GM10847 (cell line): ENCODE measurements around the gene SLC38A3.
A peak's percentile ranks its signal among the peaks of the same experiment; 100 is the strongest.

ENCODE experiments used
- POLR2A ChIP-seq: IDR thresholded peaks from 2 replicates; pipeline ENCODE4 v1.6.1; 2011; ENCODE audit not compliant: insufficient read length; ENCODE audit errors: extremely low read depth

Gene SLC38A3

GRCh38 chr3:50227390-50228183, 22.5 kb downstream of the SLC38A3 start:
- peak; percentile 55 for TF ChIP-seq POLR2A

GRCh38 chr3:50229490-50229889, 24.4 kb downstream of the SLC38A3 start:
- no peak for TF ChIP-seq POLR2A

GRCh38 chr3:50230104-50230793, 25.2 kb downstream of the SLC38A3 start:
- no peak for TF ChIP-seq POLR2A

- TF ChIP-seq POLR2A = no peak
These were observed 25.7 kb downstream of the SLC38A3 start for GRCh38 chr3:50230794-50231125.

- no peak for TF ChIP-seq POLR2A
These were observed 26.5 kb downstream of the SLC38A3 start for GRCh38 chr3:50231581-50231980.

DNA sequence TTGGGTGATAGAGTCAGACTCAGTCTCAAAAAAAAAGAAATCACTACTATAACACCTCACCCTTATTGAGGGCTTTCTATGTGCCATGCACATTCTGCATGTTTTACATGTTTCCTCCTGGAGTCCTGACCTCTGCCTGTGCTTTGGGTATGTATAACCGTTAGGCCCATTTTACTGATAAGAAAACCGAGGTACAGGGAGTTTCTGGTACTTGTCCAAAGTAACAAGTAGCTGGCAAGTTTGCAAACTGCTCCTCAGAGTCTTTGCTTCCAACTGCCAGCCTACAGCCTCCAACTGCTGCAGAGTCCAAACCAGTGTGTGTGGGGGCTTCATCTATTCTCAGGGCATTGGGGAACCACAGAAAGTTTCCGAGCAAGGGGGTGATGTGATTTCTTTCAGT, 27.2 kb downstream of the SLC38A3 start:
- no peak for TF ChIP-seq POLR2A

GRCh38 chr3:50233176-50233575, 28.1 kb downstream of the SLC38A3 start:
- no peak for TF ChIP-seq POLR2A

- TF ChIP-seq POLR2A = peak; percentile 96
These were observed 30.8 kb downstream of the SLC38A3 start, which contains the start of gene GNAI2 for GRCh38 chr3:50235716-50236483. TSS of gene GNAI2 (plus strand) at chr3:50236204. CDS start at chr3:50236336, 132 bp downstream.

GRCh38 chr3:50236484-50237132, 31.5 kb downstream of the SLC38A3 start:
- TF ChIP-seq POLR2A = no peak

- no peak for TF ChIP-seq POLR2A
These were observed 32.1 kb downstream of the SLC38A3 start for GRCh38 chr3:50237133-50237651.

- peak; percentile 54 for TF ChIP-seq POLR2A
These were observed 32.9 kb downstream of the SLC38A3 start for GRCh38 chr3:50237754-50238548.

GRCh38 chr3:50238549-50239026, 33.5 kb downstream of the SLC38A3 start:
- TF ChIP-seq POLR2A = no peak

DNA sequence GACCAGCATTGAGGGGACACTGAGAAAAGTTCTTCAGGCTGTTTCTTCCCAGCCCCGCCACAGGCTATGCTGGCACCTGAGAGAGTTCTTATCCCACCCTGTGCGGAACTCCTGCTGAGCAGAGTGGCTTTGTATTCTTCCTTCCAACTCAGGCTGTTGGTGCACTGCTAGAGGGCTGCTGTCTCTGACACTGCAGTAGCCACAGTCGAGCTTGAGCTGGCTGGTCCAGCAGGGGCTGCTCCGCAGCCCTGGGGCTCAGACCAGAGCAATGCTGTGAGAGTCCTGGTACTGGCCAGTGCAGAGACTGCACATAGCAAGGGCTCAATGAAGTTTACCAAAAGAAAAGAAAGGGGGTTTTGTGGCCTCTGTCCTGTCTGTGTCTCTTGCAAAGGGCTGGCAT, 34.6 kb downstream of the SLC38A3 start:
- TF ChIP-seq POLR2A = no peak

- no peak for TF ChIP-seq POLR2A
These were observed 36.1 kb downstream of the SLC38A3 start for GRCh38 chr3:50241163-50241562.
